OCI-LY7 (cell line): ENCODE measurements around the gene RPL34.

ENCODE experiments used
- CTCF ChIP-seq: fragments of 200-600 bp; sonication (generic); conservative IDR thresholded peaks from 2 replicates; pipeline ENCODE4 v1.5.1; 2014; ENCODE audit warnings: mild to moderate bottlenecking, antibody characterized with exemption, low read length, moderate library complexity, mixed read lengths
- EZH2phosphoT487 ChIP-seq: fragments of 200-600 bp; sonication (generic); IDR thresholded peaks from 2 replicates; pipeline ENCODE4 v1.6.1; 2018; ENCODE audit warnings: low read depth, borderline replicate concordance, mild to moderate bottlenecking, mixed run types, antibody characterized with exemption, low read length, moderate library complexity, mixed read lengths

GRCh38 chr4:108624263-108625056 lies 4.1 kb downstream of the RPL34 start:
- TF ChIP-seq CTCF (no peak), EZH2phosphoT487 (no peak)
